K562 (cell line): ENCODE data around the gene COL26A1.

Experiments
- CREB3L1 ChIP-seq: fragments of 450-650 bp; IDR thresholded peaks from 2 replicates; pipeline ENCODE4 v1.6.1; 2014; ENCODE audit warnings: low read depth, mild to moderate bottlenecking, moderate library complexity, borderline replicate concordance
- MYC ChIP-seq, 2 experiments: fragments of 250-450 bp in 1 of 2; sonication (Bioruptor Pico) in 1 of 2; IDR thresholded peaks; 2 replicates each; pipeline versions ENCODE4 v1.5.1 to v1.6.1; 2012 to 2021; ENCODE audit warnings: low read depth in 2 of 2, borderline replicate concordance in 1 of 2, improper control_type of control experiment in 1 of 2, low read length in 1 of 2, mild to moderate bottlenecking in 1 of 2, moderate library complexity in 1 of 2
- ZNF23 ChIP-seq: fragments of 250-450 bp; sonication (Bioruptor Pico); IDR thresholded peaks from 2 replicates; pipeline ENCODE4 v1.4.0; 2020; ENCODE audit warnings: mild to moderate bottlenecking

- TF ChIP-seq ZNF23 (CRISPR knock-in tag) = no peak
- TF ChIP-seq CREB3L1 = no peak
- no peak for TF ChIP-seq MYC (IDR thresholded peaks at IDR 0.05; ENCODE audit: low read depth, low read length)
- no peak for TF ChIP-seq MYC (CRISPR knock-in tag; IDR thresholded peaks at IDR 0.05; ENCODE audit: borderline replicate concordance, low read depth)
Observed at GRCh38 chr7:101589052-101589451, 226.4 kb downstream of the COL26A1 start.
